Suprapubic skin (tissue), 3 donors: ENCODE measurements around the gene NRSN1.

Source experiments
- POLR2AphosphoS5 ChIP-seq, 3 donors: sonication (generic); formaldehyde crosslinking; IDR thresholded peaks; one replicate each; pipeline ENCODE4 v1.6.1; 2017; ENCODE audit warnings: antibody characterized with exemption in 3 of 3
- TF ChIP-seq, protein P1 (sequence below), 2 donors: fragments of 200-600 bp in 1 of 2; fragments of 450-650 bp in 1 of 2; sonication (generic) in 1 of 2; IDR thresholded peaks; one replicate each; pipeline ENCODE4 v1.5.1; 2016 to 2019; ENCODE audit warnings: antibody characterized with exemption in 2 of 2, mild to moderate bottlenecking in 1 of 2, moderate library complexity in 1 of 2

DNA sequence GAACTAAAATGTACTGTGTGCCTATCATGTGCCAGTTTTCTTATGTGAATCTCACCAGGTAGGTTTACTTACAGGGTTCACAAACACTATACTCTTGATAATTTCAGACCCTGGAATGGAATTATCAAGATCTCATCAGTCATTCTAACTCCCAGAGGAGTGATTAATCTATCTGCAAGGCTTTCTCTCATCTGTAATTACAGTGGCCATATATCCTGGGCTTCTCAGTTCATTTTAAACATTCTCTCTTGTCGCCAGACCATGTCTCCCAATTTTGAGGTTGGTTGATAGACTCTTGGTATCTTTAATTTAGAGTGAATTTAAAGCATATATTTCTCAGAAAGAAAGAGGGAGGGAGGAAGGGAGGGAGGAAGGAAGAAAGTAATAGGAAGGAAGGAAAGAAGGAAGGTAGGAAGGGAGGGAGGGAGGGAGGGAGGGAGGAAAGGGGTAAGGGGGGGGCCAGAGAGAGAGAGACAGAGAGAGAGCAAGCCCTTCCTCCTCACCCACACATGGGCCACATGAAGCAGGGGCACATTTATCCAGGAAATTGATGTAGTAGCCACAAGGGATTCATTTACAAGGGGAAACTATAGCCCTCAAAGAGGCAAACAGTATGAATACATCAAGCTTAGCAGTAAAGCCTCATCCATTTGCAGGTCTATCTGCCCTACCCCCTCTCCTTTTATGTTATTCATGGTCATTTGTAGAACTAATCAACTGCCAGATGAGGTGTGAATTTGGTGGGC lies 25.8 kb upstream of the NRSN1 start:
- TF ChIP-seq, protein P1, sequence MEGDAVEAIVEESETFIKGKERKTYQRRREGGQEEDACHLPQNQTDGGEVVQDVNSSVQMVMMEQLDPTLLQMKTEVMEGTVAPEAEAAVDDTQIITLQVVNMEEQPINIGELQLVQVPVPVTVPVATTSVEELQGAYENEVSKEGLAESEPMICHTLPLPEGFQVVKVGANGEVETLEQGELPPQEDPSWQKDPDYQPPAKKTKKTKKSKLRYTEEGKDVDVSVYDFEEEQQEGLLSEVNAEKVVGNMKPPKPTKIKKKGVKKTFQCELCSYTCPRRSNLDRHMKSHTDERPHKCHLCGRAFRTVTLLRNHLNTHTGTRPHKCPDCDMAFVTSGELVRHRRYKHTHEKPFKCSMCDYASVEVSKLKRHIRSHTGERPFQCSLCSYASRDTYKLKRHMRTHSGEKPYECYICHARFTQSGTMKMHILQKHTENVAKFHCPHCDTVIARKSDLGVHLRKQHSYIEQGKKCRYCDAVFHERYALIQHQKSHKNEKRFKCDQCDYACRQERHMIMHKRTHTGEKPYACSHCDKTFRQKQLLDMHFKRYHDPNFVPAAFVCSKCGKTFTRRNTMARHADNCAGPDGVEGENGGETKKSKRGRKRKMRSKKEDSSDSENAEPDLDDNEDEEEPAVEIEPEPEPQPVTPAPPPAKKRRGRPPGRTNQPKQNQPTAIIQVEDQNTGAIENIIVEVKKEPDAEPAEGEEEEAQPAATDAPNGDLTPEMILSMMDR (IDR thresholded peaks at IDR 0.05): no peak
- no peak for TF ChIP-seq POLR2AphosphoS5 (IDR thresholded peaks at IDR 0.05)
